Suprapubic skin (tissue), 4 donors: ENCODE results near the gene DUOXA1.

ENCODE experiments used
- POLR2A ChIP-seq, 2 donors: fragments of 450-650 bp; IDR thresholded peaks; one replicate each; pipeline ENCODE4 v1.6.1; 2017; ENCODE audit warnings: antibody characterized with exemption in 2 of 2, mild to moderate bottlenecking in 2 of 2, moderate library complexity in 2 of 2
- POLR2AphosphoS5 ChIP-seq, 3 donors: sonication (generic); formaldehyde crosslinking; IDR thresholded peaks; one replicate each; pipeline ENCODE4 v1.6.1; 2017; ENCODE audit warnings: antibody characterized with exemption in 3 of 3
- TF ChIP-seq, protein P1 (sequence below), 2 donors: fragments of 200-600 bp in 1 of 2; fragments of 450-650 bp in 1 of 2; sonication (generic) in 1 of 2; IDR thresholded peaks; one replicate each; pipeline ENCODE4 v1.5.1; 2016 to 2019; ENCODE audit warnings: antibody characterized with exemption in 2 of 2, mild to moderate bottlenecking in 1 of 2, moderate library complexity in 1 of 2

DNA sequence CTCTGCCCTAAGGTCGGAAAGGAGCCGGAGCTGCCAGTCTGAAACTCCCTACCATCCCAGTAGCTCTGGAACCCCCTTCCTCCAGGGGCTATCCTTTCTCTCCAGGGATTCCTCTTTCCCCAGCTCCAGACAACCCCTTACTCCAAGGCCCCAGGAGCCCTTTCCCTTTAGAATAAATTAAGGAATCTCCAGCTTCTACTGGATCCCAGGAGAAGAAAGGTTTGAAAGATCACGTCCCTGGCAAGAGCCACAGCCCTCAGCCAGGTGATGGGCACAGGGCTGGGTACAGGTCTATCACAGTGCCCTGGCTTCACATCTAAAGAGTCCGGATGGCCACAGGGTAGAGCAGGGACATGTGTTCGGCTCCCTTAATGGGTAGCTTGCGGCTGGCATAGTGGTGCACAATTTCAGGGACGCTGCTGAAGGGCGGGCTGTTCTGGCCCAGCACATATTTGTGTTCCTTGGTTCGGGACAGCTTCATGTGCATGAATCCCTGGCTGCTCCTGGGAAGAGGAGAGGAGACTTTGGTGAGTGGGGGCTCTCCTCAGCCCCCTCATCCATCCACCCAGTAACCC is 38.0 kb upstream of the DUOXA1 start:
- TF ChIP-seq POLR2A (IDR thresholded peaks at IDR 0.05) (no peak), POLR2AphosphoS5 (IDR thresholded peaks at IDR 0.05) (no peak)
- TF ChIP-seq, protein P1, sequence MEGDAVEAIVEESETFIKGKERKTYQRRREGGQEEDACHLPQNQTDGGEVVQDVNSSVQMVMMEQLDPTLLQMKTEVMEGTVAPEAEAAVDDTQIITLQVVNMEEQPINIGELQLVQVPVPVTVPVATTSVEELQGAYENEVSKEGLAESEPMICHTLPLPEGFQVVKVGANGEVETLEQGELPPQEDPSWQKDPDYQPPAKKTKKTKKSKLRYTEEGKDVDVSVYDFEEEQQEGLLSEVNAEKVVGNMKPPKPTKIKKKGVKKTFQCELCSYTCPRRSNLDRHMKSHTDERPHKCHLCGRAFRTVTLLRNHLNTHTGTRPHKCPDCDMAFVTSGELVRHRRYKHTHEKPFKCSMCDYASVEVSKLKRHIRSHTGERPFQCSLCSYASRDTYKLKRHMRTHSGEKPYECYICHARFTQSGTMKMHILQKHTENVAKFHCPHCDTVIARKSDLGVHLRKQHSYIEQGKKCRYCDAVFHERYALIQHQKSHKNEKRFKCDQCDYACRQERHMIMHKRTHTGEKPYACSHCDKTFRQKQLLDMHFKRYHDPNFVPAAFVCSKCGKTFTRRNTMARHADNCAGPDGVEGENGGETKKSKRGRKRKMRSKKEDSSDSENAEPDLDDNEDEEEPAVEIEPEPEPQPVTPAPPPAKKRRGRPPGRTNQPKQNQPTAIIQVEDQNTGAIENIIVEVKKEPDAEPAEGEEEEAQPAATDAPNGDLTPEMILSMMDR (IDR thresholded peaks at IDR 0.05), result no peak
